ENCODE data around the gene CLCN3. TPM values are rescaled to one million over a fixed set of nuclear protein-coding genes. Genes with fewer than 3 reads are reported as not detected.

The CLCN3 gene
- total and polyA plus RNA-seq, 2 of the 13 experiments (the other 11 are each of a cell fraction or from before 2014, with no cell fraction given) = 13.6 to 23.7 TPM

DNA sequence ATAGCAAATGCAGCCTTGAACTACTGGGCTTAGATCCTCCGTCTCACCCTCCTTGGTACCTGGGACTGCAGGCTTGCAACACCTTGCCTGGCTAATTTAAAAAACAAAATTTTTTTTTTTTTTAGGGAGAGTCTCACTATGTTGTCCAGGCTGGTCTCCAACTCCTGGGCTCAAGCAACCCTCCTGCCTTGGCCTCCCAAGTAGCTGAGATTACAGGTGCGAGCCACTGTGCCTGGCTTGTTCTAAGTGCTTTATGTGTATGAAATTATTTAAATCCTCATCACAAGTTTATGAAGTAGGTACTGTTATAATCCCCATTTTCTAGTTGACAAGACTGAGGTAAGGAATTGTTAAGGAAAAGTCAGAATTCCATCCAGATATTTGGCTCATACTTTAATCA is 43.0 kb downstream of the CLCN3 start:
- no peak overlapping the region for H3K27ac ChIP-seq (ENCODE audit: extremely low read length, insufficient read depth, low read length)
- no peak for TF ChIP-seq TCF7L2 (IDR thresholded peaks at IDR 0.05; ENCODE audit: low read depth, low read length)
- no peak for TF ChIP-seq ZBTB1 (CRISPR knock-in tag; IDR thresholded peaks at IDR 0.05; ENCODE audit: borderline replicate concordance)
- TF ChIP-seq ZNF816 (CRISPR knock-in tag; IDR thresholded peaks at IDR 0.05; ENCODE audit: borderline replicate concordance) = no peak
- TF ChIP-seq XBP1 (CRISPR knock-in tag; IDR thresholded peaks at IDR 0.05) = no peak
- no peak for TF ChIP-seq ZSCAN20 (CRISPR knock-in tag; IDR thresholded peaks at IDR 0.05; ENCODE audit: borderline replicate concordance)
- no peak for TF ChIP-seq DMAP1 (CRISPR knock-in tag; IDR thresholded peaks at IDR 0.05)
- TF ChIP-seq ZNF619 (CRISPR knock-in tag; IDR thresholded peaks at IDR 0.05) = no peak
- TF ChIP-seq ZNF629 (CRISPR knock-in tag; conservative IDR thresholded peaks at IDR 0.05) = peak; percentile 47
- TF ChIP-seq ZNF329 (CRISPR knock-in tag; IDR thresholded peaks at IDR 0.05; ENCODE audit: low read depth) = no peak
- peak; percentile 24; the same call in 1 of the 2 replicates for TF ChIP-seq ZNF121 (CRISPR knock-in tag; IDR thresholded peaks at IDR 0.05)
- H3K9me3 ChIP-seq (ENCODE audit: low read length) = no peaks in the 10 kb centered on the region
- in situ Hi-C loops (cut with HindIII; ENCODE audit: extremely low pct_ligation_motif_present, low pct_unique_long_range_greater_than_20kb) (loop anchor here (5.0 kb wide), 1 partner anchor 41 kb away; the partner anchor contains the start of gene CLCN3), intact Hi-C loops (cut with micrococcal nuclease; ENCODE audit: unreplicated experiment) (no loop called here)
- peaks cover 33% of the 10 kb centered on the region for H3K79me2 ChIP-seq (ENCODE audit: insufficient read depth, low read length)
- no peak overlapping the region for H3K4me2 ChIP-seq (ENCODE audit: low read depth, low read length)
- no peak for ATAC-seq
- FAIRE-seq = no peak
- no peak overlapping the region for H3K4me3 ChIP-seq (replicated peaks in 1 of 3; ENCODE audit: insufficient read depth in 1 of 3, low read depth in 2 of 3, low read length in 3 of 3)
- no peak overlapping the region for H3K9ac ChIP-seq (ENCODE audit: insufficient read depth, low read depth, low read length)
- no peaks in the 10 kb centered on the region for H3K27me3 ChIP-seq (ENCODE audit: control insufficient read depth in 1 of 2, insufficient read depth in 2 of 2, low read length in 2 of 2)
- CTCF ChIA-PET (ENCODE audit: low intra/inter-chr PET ratio, low total read pairs) = no interaction called here
- DNase-seq (ENCODE audit: low spot score) = no peak
- no peaks in the 10 kb centered on the region for H4K20me1 ChIP-seq (ENCODE audit: insufficient read depth, low read length)
- POLR2A ChIA-PET = no interaction called here
- no peak overlapping the region for H2AFZ ChIP-seq (ENCODE audit: low read length)
- H3K4me1 ChIP-seq (ENCODE audit: insufficient read depth, low read length) = peaks cover 56% of the 10 kb centered on the region
- peaks cover 0 to 1% of the 10 kb centered on the region in 2 experiments; a peak in 1 of 5 replicates for H3K36me3 ChIP-seq (replicated peaks in 1 of 2; ENCODE audit: control insufficient read depth in 1 of 2, insufficient read depth in 2 of 2, low read length in 2 of 2)
- 91% methylated on average over 2 of the region's 2 CpGs for WGBS (ENCODE audit: low lambda C conversion rate)
- BruUV-seq (replicated peaks) = no TSS peak

DNA sequence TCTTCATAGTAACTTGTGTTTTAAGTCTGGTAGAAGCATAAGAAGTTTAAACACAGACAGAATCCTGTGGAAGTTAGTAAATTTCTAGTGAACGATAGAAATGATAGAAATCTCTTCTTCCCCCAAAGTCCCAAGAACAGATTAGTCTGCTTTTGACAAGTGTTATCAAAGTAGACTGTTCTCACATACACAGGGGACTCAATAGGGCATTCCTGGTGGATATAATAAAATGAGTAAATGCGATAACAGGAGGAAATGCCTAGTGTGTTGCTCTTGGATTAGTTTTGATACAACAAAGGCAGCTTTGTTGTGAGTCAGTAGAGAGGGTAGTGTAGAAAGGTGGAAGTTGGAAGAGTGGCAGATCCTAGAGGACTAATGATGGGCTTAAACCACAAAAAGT is 43.5 kb downstream of the CLCN3 start:
- FAIRE-seq = no peak
- Histone ChIP-seq H3K27me3 (ENCODE audit: control insufficient read depth in 1 of 2, insufficient read depth in 2 of 2, low read length in 2 of 2) (no peaks in the 10 kb centered on the region), H3K27ac (ENCODE audit: extremely low read length, insufficient read depth, low read length) (no peak overlapping the region), H4K20me1 (ENCODE audit: insufficient read depth, low read length) (no peaks in the 10 kb centered on the region), H3K4me1 (ENCODE audit: insufficient read depth, low read length) (peaks cover 57% of the 10 kb centered on the region), H3K36me3 (replicated peaks in 1 of 2; ENCODE audit: control insufficient read depth in 1 of 2, insufficient read depth in 2 of 2, low read length in 2 of 2) (peaks cover 0 to 1% of the 10 kb centered on the region in 2 experiments; a peak in 1 of 5 replicates), H3K79me2 (ENCODE audit: insufficient read depth, low read length) (peaks cover 36% of the 10 kb centered on the region), H3K9ac (ENCODE audit: insufficient read depth, low read depth, low read length) (no peak overlapping the region), H3K4me3 (replicated peaks in 1 of 3; ENCODE audit: insufficient read depth in 1 of 3, low read depth in 2 of 3, low read length in 3 of 3) (no peak overlapping the region), H3K9me3 (ENCODE audit: low read length) (no peaks in the 10 kb centered on the region), H3K4me2 (ENCODE audit: low read depth, low read length) (no peak overlapping the region), H2AFZ (ENCODE audit: low read length) (no peak overlapping the region)
- WGBS (ENCODE audit: low lambda C conversion rate) = 88% methylated on average over 2 of the region's 2 CpGs
- ChIA-PET POLR2A (no interaction called here), CTCF (ENCODE audit: low intra/inter-chr PET ratio, low total read pairs) (no interaction called here)
- peak; percentile 22 for DNase-seq (ENCODE audit: low spot score)
- BruUV-seq (replicated peaks) = no TSS peak
- no peak for ATAC-seq
- in situ Hi-C loops (cut with HindIII; ENCODE audit: extremely low pct_ligation_motif_present, low pct_unique_long_range_greater_than_20kb) (loop anchor here (5.0 kb wide), 1 partner anchor 42 kb away; the partner anchor contains the start of gene CLCN3), intact Hi-C loops (cut with micrococcal nuclease; ENCODE audit: unreplicated experiment) (no loop called here)
- TF ChIP-seq, protein P1, sequence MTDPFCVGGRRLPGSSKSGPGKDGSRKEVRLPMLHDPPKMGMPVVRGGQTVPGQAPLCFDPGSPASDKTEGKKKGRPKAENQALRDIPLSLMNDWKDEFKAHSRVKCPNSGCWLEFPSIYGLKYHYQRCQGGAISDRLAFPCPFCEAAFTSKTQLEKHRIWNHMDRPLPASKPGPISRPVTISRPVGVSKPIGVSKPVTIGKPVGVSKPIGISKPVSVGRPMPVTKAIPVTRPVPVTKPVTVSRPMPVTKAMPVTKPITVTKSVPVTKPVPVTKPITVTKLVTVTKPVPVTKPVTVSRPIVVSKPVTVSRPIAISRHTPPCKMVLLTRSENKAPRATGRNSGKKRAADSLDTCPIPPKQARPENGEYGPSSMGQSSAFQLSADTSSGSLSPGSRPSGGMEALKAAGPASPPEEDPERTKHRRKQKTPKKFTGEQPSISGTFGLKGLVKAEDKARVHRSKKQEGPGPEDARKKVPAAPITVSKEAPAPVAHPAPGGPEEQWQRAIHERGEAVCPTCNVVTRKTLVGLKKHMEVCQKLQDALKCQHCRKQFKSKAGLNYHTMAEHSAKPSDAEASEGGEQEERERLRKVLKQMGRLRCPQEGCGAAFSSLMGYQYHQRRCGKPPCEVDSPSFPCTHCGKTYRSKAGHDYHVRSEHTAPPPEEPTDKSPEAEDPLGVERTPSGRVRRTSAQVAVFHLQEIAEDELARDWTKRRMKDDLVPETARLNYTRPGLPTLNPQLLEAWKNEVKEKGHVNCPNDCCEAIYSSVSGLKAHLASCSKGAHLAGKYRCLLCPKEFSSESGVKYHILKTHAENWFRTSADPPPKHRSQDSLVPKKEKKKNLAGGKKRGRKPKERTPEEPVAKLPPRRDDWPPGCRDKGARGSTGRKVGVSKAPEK (CRISPR knock-in tag; IDR thresholded peaks at IDR 0.05; ENCODE audit: borderline replicate concordance) = no peak
- no peak for TF ChIP-seq ZNF383 (CRISPR knock-in tag; IDR thresholded peaks at IDR 0.05; ENCODE audit: borderline replicate concordance)

All from HepG2 (cell line).